HG02588 (cell line): ENCODE data around the gene HERC4.
"Not testable (repeated sequence)": the region's sequence is repeated elsewhere in the genome, so short reads cannot be mapped to it uniquely, and the experiment has no call there.

Source experiments
- ATAC-seq: cut with Tn5 transposase; IDR thresholded peaks from one replicate; pipeline ENCODE4 v1.9.1; 2021; ENCODE audit warnings: mild to moderate bottlenecking, moderate library complexity; ENCODE audit not compliant: unreplicated experiment

Gene HERC4

GRCh38 chr10:67971311-67971710 lies 103.8 kb downstream of the HERC4 start:
- ATAC-seq, result no peak

DNA sequence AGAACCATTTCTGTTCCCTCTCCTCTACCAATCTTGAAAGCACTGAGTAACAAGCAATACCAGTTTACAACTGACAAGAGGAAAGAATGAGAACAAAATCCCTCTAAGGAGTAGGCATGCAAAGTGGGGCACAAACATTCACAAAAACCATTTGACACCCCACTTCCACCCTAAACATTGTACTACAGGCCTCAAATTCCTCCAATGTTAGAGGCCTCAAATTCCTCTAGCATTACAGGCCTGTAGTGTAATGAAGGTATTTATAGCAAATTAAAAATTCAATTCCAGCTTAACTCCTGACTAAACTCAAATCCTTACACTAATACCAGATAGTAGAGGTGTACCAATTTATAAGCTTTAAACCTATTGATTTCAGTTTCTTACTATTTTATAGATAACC lies 105.2 kb downstream of the HERC4 start:
- ATAC-seq, result no peak

DNA sequence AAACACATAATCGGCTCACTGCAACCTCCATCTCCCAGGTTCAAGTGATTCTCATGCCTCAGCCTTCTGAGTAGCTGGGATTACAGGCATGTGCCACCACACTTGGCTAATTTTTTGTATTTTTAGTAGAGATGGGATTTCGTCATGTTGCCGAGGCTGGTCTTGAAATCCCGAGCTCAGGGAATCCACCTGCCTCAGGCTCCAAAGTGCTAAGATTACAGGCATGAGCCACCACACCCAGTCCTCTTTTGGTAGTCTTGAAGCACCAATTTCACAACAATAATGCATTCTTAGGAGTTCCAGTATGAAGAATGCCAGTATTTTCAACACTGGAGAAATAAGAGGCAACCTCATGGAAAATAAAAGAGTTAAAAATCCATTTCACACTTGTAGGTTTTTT lies 109.0 kb downstream of the HERC4 start:
- ATAC-seq, result not testable (repeated sequence)

DNA sequence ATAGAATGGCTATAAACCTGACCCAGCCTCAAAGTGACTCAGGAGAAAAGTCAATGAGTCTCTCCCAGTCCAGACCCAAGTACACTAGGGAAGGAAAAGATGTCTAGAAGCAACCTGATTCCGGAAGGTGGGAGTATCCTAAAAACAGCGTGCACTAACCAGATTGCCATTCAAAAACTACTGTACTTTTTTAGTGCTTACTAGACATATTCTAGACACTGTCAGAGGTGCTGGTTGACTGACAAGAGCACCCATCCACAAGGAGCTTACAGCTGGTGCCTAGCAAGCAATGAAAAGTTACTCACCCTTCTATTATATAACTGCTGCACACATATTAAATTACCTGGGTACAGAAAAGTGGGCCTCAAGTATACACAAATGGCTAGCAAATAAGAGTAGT lies 109.6 kb downstream of the HERC4 start:
- no peak for ATAC-seq

- ATAC-seq, result no peak
These were observed 115.1 kb downstream of the HERC4 start for GRCh38 chr10:67959839-67960476.

DNA sequence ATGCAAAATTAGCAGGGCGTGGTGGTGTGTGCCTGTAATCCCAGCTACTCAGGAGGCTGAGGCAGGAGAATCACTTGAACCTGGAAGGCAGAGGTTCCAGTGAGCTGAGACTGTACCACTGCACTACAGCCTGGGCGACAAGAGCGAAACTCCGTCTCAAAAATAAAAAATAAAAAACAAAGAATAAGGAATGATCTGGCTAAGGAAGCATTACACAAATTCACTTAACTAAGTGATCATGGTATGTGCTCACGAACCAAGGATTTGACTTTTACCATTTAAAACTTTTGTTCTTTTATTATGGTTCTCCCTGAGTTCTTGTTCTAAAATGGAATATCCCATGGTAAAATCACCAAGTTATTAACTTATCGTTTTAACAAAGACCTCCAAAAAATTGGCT lies 119.5 kb downstream of the HERC4 start:
- ATAC-seq, result no peak

DNA sequence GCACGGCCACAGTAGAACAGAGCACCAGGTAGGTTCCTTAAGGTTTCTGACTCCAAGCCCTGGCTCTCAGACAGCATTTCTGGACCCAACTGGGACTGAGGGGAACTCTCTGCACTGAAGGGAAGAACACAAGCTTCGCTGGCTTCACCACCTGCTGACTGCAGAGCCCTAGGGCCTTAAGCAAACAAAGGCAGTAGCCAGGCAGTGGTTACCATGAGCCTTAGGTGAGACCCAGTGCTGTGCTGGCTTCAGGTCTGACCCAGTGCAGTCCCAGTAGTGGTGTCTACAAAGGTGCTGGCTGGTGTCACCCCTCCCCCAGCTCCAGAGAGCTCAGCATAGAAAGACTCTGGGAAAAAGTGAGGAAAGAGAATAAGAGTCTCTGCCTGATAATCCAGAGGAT lies 131.2 kb downstream of the HERC4 start:
- no peak for ATAC-seq

GRCh38 chr10:67936416-67936815 lies 138.7 kb downstream of the HERC4 start:
- ATAC-seq, result no peak

- ATAC-seq, result no peak
These were observed 139.9 kb downstream of the HERC4 start for GRCh38 chr10:67935223-67935622.

DNA sequence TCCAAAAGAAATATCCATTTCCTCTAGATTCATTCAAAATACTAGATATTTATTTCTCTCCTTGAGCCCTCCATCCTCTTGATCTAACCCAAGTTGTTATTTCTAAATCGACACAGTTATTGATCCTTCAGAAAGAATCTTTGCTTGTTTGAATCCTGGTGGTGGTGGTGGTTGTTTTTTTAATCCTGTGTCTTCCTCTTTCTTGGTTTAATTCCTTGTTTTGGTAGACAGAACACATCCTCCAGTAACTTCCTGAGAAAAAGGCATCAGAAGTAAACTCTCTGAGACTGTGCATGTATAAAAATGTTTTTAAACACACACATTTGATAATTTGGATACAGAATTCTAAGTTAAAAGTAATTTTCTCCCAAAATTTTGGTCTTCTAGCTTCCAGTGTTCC lies 140.7 kb downstream of the HERC4 start:
- ATAC-seq, result no peak

GRCh38 chr10:67933199-67933598 lies 141.9 kb downstream of the HERC4 start:
- no peak for ATAC-seq

GRCh38 chr10:67926951-67927350 lies 148.1 kb downstream of the HERC4 start:
- ATAC-seq, result no peak

DNA sequence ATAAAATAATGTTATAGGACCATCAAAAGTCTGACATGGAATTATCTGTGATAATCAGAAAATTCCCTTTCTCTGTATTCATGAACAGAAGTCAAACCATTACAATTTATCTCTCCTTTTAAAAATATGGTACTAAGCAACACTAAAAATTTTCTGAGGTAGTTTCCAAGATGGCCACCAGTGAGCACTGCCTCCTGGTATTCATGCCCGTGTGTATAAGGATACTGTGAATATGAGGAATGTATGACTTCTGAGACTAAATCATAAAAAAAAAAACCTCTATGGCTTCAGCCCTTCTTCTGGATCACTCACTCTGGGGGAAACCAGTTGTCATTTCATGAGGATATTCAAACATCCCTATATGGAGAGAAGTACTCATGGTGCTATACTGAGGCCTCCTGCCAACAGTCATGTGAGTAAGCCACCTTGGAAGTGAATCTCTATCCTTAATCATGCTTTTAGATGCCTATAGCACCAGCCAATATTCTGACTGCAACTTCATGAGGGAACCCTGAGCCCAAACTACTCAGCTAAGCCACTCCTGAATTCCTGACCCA lies 149.6 kb downstream of the HERC4 start:
- ATAC-seq, result no peak

- ATAC-seq, result no peak
These were observed 150.9 kb downstream of the HERC4 start for GRCh38 chr10:67924136-67924535.

DNA sequence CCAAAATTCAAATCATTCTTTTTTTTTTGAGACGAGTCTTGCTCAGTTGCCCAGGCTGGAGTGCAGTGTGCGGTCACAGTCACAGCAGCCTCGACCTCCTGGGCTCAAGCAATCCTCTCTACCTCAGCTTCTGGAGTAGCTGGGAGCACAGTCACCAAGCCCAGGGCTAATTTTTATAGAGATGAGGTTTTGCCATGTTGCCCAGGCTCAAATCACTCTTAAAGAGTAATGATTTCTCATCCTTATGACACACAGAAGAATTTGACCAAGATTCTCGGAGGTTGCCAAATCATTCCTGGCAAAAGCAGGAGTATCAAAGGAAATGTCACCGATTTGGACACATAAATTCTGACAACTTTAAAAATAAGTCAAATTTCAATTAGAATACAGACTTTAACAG lies 151.5 kb downstream of the HERC4 start:
- ATAC-seq, result no peak

DNA sequence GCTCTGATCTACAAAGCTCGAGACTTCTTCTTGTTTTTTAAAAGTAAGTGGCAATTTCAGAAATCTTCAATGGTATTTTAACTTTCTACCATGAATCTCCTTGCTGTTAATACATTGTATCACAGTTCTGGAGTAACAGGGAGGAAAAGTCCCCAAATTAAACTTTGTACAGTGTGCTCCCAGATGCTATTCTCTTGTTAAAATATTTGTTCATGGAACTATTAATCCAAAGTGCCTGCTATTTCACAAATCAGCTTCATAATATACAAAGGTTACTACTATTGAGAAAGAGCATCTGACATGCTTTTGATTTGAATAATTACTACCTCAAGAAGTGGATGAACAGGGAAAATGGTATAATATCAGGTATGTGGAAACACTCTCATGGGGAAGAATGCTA lies 154.0 kb downstream of the HERC4 start:
- no peak for ATAC-seq

DNA sequence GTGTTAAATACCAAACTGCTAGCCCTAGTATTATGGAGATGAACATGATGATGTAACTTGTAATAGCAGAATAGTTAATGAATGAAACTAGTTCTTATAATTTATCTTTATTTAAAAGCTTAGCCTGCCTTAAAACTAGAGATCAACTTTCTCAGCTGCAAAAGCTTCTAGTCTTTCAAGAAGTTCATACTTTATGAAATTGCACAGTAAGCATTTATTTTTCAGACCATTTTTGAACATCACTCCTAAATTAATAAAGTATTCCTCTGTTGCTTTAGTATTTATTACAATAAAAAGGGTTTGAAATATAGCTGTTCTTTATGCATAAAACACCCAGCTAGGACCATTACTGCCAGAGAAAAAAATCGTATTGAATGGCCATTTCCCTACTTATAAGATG lies 157.4 kb downstream of the HERC4 start:
- no peak for ATAC-seq

DNA sequence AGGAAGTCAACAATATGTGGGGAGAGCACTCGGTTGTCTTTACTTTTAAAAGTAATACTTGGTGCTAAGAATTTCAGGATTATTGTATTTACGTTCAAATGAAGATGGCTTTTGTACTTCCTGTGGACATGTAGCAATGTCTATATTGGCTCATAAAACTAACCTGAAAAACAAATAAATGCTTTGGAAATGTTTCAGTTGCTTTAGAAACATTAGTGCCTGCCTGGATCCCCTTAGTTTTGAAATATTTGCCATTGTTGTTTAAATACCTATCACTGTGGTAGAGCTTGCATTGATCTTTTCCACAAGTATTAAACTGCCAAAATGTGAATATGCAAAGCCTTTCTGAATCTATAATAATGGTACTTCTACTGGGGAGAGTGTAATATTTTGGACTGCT lies 157.9 kb downstream of the HERC4 start:
- ATAC-seq, result no peak

GRCh38 chr10:67914777-67915340 lies 160.2 kb downstream of the HERC4 start:
- no peak for ATAC-seq

DNA sequence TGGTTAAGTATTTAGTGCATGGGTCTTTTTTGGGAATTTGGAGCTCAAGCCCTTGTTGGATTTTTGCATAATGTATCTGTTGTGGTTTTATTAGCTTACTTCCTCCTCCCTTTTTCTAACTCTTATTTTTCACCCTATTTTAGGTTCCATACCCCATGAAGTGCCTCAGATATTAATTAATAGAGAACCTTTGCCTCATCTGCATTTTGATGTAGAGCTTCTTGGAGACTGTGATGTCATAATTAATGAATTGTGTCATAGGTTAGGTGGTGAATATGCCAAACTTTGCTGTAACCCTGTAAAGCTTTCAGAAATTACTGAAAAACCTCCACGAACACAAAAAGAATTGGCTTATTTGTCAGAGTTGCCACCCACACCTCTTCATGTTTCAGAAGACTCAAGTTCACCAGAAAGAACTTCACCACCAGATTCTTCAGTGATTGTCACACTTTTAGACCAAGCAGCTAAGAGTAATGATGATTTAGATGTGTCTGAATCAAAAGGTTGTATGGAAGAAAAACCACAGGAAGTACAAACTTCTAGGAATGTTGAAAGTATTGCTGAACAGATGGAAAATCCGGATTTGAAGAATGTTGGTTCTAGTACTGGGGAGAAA lies 162.6 kb downstream of the HERC4 start:
- ATAC-seq, result no peak

DNA sequence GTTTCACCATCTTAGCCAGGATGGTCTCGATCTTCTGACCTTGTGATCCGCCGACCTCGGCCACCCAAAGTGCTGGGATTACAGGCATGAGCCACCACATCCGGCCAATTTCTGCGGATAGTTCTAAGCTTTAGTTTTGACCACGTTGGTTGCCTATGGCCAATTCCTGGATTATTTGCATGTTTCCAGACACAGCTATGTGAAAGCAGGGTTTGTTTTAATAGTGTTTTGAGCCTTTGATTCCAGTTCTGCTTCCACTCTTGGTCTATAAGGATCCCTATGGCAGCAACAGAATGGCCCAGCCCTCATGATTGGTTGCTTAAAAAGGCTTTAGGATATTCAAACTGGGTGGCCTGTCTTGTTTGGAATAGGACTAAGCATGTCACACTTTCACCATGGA lies 171.5 kb downstream of the HERC4 start:
- ATAC-seq, result no peak

DNA sequence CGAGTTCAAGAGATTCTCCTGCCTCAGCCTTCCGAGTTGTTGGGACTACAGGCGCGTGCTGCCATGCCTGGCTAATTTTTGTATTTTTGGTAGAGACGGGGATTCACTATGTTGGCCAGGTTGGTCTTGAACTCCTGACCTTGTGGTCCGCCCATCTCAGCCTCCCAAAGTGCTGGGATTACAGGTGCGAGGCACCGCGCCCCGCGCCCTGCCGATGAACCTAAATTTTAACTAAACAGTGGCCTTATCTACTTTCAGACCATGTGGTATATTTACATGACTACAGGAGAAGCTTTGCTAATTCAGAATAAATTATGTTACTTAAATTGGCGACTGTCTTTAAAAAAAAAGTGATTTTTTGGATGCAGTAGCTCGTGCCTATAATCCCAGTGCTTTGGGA lies 181.4 kb downstream of the HERC4 start:
- no peak for ATAC-seq
